OCI-LY7 (cell line): ENCODE measurements around the gene MINDY4. TPM values are rescaled to one million over a fixed set of nuclear protein-coding genes. Genes with fewer than 3 reads are reported as not detected.

Experiments used
- BruUV-seq: library from RNA; stranded (reverse); fragments of 400-500 nt; replicated peaks from 2 replicates; lab custom pipeline; 2021; lab: Mats Ljungman, UMichigan
- CTCF ChIA-PET: fragments of 300-600 bp; sonication (Branson Sonifier 250); formaldehyde crosslinking; loops from one replicate; lab custom pipeline; 2022; ENCODE audit warnings: antibody characterized with exemption; ENCODE audit not compliant: unreplicated experiment; lab: Charles Lee
- POLR2A ChIA-PET: fragments of 300-600 bp; sonication (Branson Sonifier 250); formaldehyde crosslinking; loops from one replicate; lab custom pipeline; 2022; ENCODE audit warnings: antibody characterized with exemption; lab: Charles Lee
- DNase-seq: peaks from one replicate; pipeline ENCODE4 v3.0.0-alpha.2; 2015; ENCODE audit warnings: low spot score
- H2AFZ ChIP-seq: fragments of 200-600 bp; sonication (generic), shearing (Covaris generic); 2 replicates; pipeline ENCODE4 v1.6.1; 2014; ENCODE audit warnings: mild to moderate bottlenecking, antibody characterized with exemption, low read length, moderate library complexity
- H3K27ac ChIP-seq: fragments of 200-600 bp; sonication (generic); 2 replicates; pipeline ENCODE4 v1.5.1; 2014; ENCODE audit warnings: mixed run types, low read depth, mild to moderate bottlenecking, moderate library complexity, low read length, inconsistent platforms; ENCODE audit not compliant: poor library complexity, severe bottlenecking
- H3K36me3 ChIP-seq: fragments of 200-600 bp; sonication (generic); 2 replicates; pipeline ENCODE4 v1.6.1; 2014; ENCODE audit warnings: mild to moderate bottlenecking, antibody characterized with exemption, low read length, moderate library complexity, mixed read lengths; ENCODE audit not compliant: insufficient read depth
- H3K4me1 ChIP-seq: fragments of 200-600 bp; sonication (generic); 2 replicates; pipeline ENCODE4 v1.5.1; 2014; ENCODE audit warnings: mild to moderate bottlenecking, low read length; ENCODE audit not compliant: insufficient read depth, poor library complexity, severe bottlenecking
- H3K4me2 ChIP-seq: fragments of 200-600 bp; sonication (generic); 2 replicates; pipeline ENCODE4 v1.6.1; 2014; ENCODE audit warnings: mild to moderate bottlenecking, low read length
- H3K4me3 ChIP-seq: fragments of 200-600 bp; sonication (generic); 2 replicates; pipeline ENCODE4 v1.5.1; 2014; ENCODE audit warnings: mild to moderate bottlenecking, low read depth, low read length; ENCODE audit not compliant: poor library complexity, severe bottlenecking
- H3K79me2 ChIP-seq: fragments of 200-600 bp; sonication (generic); 2 replicates; pipeline ENCODE4 v1.6.1; 2016; ENCODE audit warnings: low read depth, mild to moderate bottlenecking, low read length, moderate library complexity, mixed read lengths; ENCODE audit not compliant: insufficient read depth
- H3K9me2 ChIP-seq: fragments of 200-600 bp; sonication (generic); 2 replicates; pipeline ENCODE4 v1.6.1; 2016; ENCODE audit warnings: mild to moderate bottlenecking, low read length, mixed read lengths; ENCODE audit not compliant: insufficient read depth
- H3K9me3 ChIP-seq: fragments of 200-600 bp; sonication (generic); 2 replicates; pipeline ENCODE4 v1.6.1; 2014; ENCODE audit warnings: mild to moderate bottlenecking, mixed run types, low read length, mixed read lengths
- H4K20me1 ChIP-seq: fragments of 200-600 bp; sonication (generic); 2 replicates; pipeline ENCODE4 v1.6.1; 2014; ENCODE audit warnings: mild to moderate bottlenecking, antibody characterized with exemption, low read length, moderate library complexity, mixed read lengths; ENCODE audit not compliant: insufficient read depth
- CTCF ChIP-seq: fragments of 200-600 bp; sonication (generic); conservative IDR thresholded peaks from 2 replicates; pipeline ENCODE4 v1.5.1; 2014; ENCODE audit warnings: mild to moderate bottlenecking, antibody characterized with exemption, low read length, moderate library complexity, mixed read lengths
- EZH2phosphoT487 ChIP-seq: fragments of 200-600 bp; sonication (generic); IDR thresholded peaks from 2 replicates; pipeline ENCODE4 v1.6.1; 2018; ENCODE audit warnings: low read depth, borderline replicate concordance, mild to moderate bottlenecking, mixed run types, antibody characterized with exemption, low read length, moderate library complexity, mixed read lengths
- intact Hi-C: fragments of 100-400 bp; cut with micrococcal nuclease; formaldehyde crosslinking; loops from one replicate; pipeline ENCODE4 v1.10.0; 2022; ENCODE audit not compliant: unreplicated experiment
- total RNA-seq, 2 experiments: library from RNA; depleted of rRNA in 1 of 2; stranded (reverse); fragments of >200 nt in 1 of 2; shearing (Covaris generic) in 1 of 2; gene quantifications; 2 replicates each; pipeline ENCODE4 v1.2.3, GENCODE V29; 2014 to 2022

Gene MINDY4
- total RNA-seq, 2 experiments from 2014 or later, result 0.86 TPM; not detected in 1

GRCh38 chr7:30754315-30754877 lies 16.8 kb upstream of the MINDY4 start:
- Histone ChIP-seq H3K4me1 (no peaks in the 10 kb centered on the region), H4K20me1 (no peaks in the 10 kb centered on the region), H3K79me2 (no peaks in the 10 kb centered on the region), H2AFZ (no peak overlapping the region), H3K9me2 (no peaks in the 10 kb centered on the region), H3K27ac (no peak overlapping the region), H3K4me3 (no peak overlapping the region), H3K9me3 (no peaks in the 10 kb centered on the region), H3K36me3 (no peaks in the 10 kb centered on the region), H3K4me2 (no peak overlapping the region)
- no peak for DNase-seq
- BruUV-seq, result no TSS peak
- ChIA-PET POLR2A (interaction anchor here (0.8 kb wide), 1 partner anchor 27 kb away, joined by 3 read pairs; no protein-coding TSS in a partner anchor), CTCF (no interaction called here)
- no peak for TF ChIP-seq CTCF
- intact Hi-C loops, result no loop called here

GRCh38 chr7:30755384-30756154 lies 15.6 kb upstream of the MINDY4 start:
- Histone ChIP-seq H3K9me3 (no peaks in the 10 kb centered on the region), H3K79me2 (no peaks in the 10 kb centered on the region), H3K9me2 (no peaks in the 10 kb centered on the region), H3K4me1 (no peaks in the 10 kb centered on the region), H3K4me3 (no peak overlapping the region), H4K20me1 (no peaks in the 10 kb centered on the region), H3K36me3 (no peaks in the 10 kb centered on the region), H3K4me2 (no peak overlapping the region), H2AFZ (no peak overlapping the region), H3K27ac (no peak overlapping the region)
- BruUV-seq, result no TSS peak
- ChIA-PET CTCF (no interaction called here), POLR2A (no interaction called here)
- intact Hi-C loops, result no loop called here
- TF ChIP-seq EZH2phosphoT487, result no peak
- no peak for TF ChIP-seq CTCF
- DNase-seq, result no peak

GRCh38 chr7:30757342-30757692 lies 13.9 kb upstream of the MINDY4 start:
- TF ChIP-seq EZH2phosphoT487, result no peak
- no peak for TF ChIP-seq CTCF
- no peaks in the 10 kb centered on the region for H3K36me3 ChIP-seq
- no peaks in the 10 kb centered on the region for H3K4me1 ChIP-seq
- H3K4me2 ChIP-seq, result no peak overlapping the region
- no peak overlapping the region for H3K4me3 ChIP-seq
- H3K9me3 ChIP-seq, result no peaks in the 10 kb centered on the region
- intact Hi-C loops, result no loop called here
- no peaks in the 10 kb centered on the region for H3K79me2 ChIP-seq
- no peaks in the 10 kb centered on the region for H3K9me2 ChIP-seq
- H3K27ac ChIP-seq, result no peak overlapping the region
- BruUV-seq, result no TSS peak
- CTCF ChIA-PET, result no interaction called here
- H2AFZ ChIP-seq, result no peak overlapping the region
- no peaks in the 10 kb centered on the region for H4K20me1 ChIP-seq
- no peak for DNase-seq
- POLR2A ChIA-PET, result interaction anchor here (0.6 kb wide), 2 partner anchors 9 to 60 kb away, joined by 3 to 6 read pairs; no protein-coding TSS in a partner anchor
